HepG2 (cell line): ENCODE data around the gene TUBGCP6. TPM values are rescaled to one million over a fixed set of nuclear protein-coding genes. Genes with fewer than 3 reads are reported as not detected.
A peak's percentile ranks its signal among the peaks of the same experiment; 100 is the strongest.

ENCODE experiments used
- ATAC-seq: fragments of 200-7000 bp; cut with Tn5 transposase; 3 replicates; pipeline ENCODE4 v1.9.1; 2020; ENCODE audit warnings: mild to moderate bottlenecking, moderate library complexity
- BruUV-seq: library from RNA; stranded (reverse); fragments of 400-500 nt; replicated peaks from 2 replicates; lab custom pipeline; 2021; lab: Mats Ljungman, UMichigan
- CTCF ChIA-PET: fragments of 300-600 bp; formaldehyde crosslinking; extraction: SDS; loops from one replicate; lab custom pipeline; 2021; ENCODE audit warnings: low total read pairs, inconsistent platforms, low intra/inter-chr PET ratio; lab: Yijun Ruan, JAX
- POLR2A ChIA-PET: fragments of 350-600 bp; sonication (Branson Sonifier 250); formaldehyde crosslinking; loops from one replicate; lab custom pipeline; 2020; ENCODE audit warnings: antibody characterized with exemption, inconsistent platforms; lab: Yijun Ruan, JAX
- DNase-seq: peaks from one replicate; pipeline ENCODE4 v3.0.0-alpha.2; 2015; ENCODE audit warnings: low spot score
- FAIRE-seq: peaks from 3 replicates; lab custom pipeline; 2011; peaks lifted over from hg19 to GRCh38; lab: Jason Lieb, UNC
- H2AFZ ChIP-seq: one replicate; pipeline ENCODE4 v1.6.1; 2011; ENCODE audit warnings: low read length, inconsistent platforms
- H3K27ac ChIP-seq: fragments of 300-600 bp; 3 replicates; pipeline ENCODE4 v1.8.0; 2011; ENCODE audit warnings: mixed run types, mild to moderate bottlenecking, mixed read lengths, low read length, inconsistent platforms; ENCODE audit not compliant: insufficient read depth; ENCODE audit errors: extremely low read length
- H3K27me3 ChIP-seq, 2 experiments: fragments of 200-600 bp in 1 of 2; 2 replicates in 1 of 2; 3 replicates in 1 of 2; pipeline versions ENCODE4 v1.6.0 to v1.8.0; 2011; ENCODE audit warnings: low read length in 2 of 2, mild to moderate bottlenecking in 2 of 2, moderate library complexity in 2 of 2, inconsistent platforms in 1 of 2; ENCODE audit not compliant: insufficient read depth in 2 of 2, control insufficient read depth in 1 of 2
- H3K36me3 ChIP-seq, 2 experiments: fragments of 200-600 bp in 1 of 2; replicated peaks in 1 of 2; 2 replicates in 1 of 2; 3 replicates in 1 of 2; pipeline versions ENCODE4 v1.5.1 to v1.8.0; 2011; ENCODE audit warnings: low read length in 2 of 2, inconsistent platforms in 1 of 2; ENCODE audit not compliant: insufficient read depth in 2 of 2, control insufficient read depth in 1 of 2
- H3K4me1 ChIP-seq: 2 replicates; pipeline ENCODE4 v1.5.1; 2012; ENCODE audit warnings: low read length, inconsistent platforms; ENCODE audit not compliant: insufficient read depth
- H3K4me2 ChIP-seq: 2 replicates; pipeline ENCODE4 v1.6.0; 2011; ENCODE audit warnings: low read depth, low read length, inconsistent platforms
- H3K4me3 ChIP-seq, 3 experiments: fragments of 200-600 bp in 1 of 3; sonication (generic), shearing (Covaris generic) in 1 of 3; replicated peaks in 1 of 3; 2 replicates each; pipeline ENCODE4 v1.5.1; 2011 to 2016; ENCODE audit warnings: low read length in 3 of 3, inconsistent platforms in 2 of 3, low read depth in 2 of 3, mild to moderate bottlenecking in 2 of 3, control low read depth in 1 of 3, mixed read lengths in 1 of 3; ENCODE audit not compliant: insufficient read depth in 1 of 3
- H3K79me2 ChIP-seq: one replicate; pipeline ENCODE4 v1.6.1; 2011; ENCODE audit warnings: low read length, inconsistent platforms; ENCODE audit not compliant: insufficient read depth
- H3K9ac ChIP-seq: 2 replicates; pipeline ENCODE4 v1.6.0; 2011; ENCODE audit warnings: mild to moderate bottlenecking, low read depth, low read length, inconsistent platforms; ENCODE audit not compliant: insufficient read depth
- H3K9me3 ChIP-seq: 2 replicates; pipeline ENCODE4 v1.5.1; 2012; ENCODE audit warnings: mild to moderate bottlenecking, low read length
- H4K20me1 ChIP-seq: 2 replicates; pipeline ENCODE4 v1.6.0; 2011; ENCODE audit warnings: inconsistent platforms, mild to moderate bottlenecking, low read length, moderate library complexity; ENCODE audit not compliant: insufficient read depth
- AGO1 ChIP-seq: fragments of 200-400 bp; formaldehyde crosslinking; IDR thresholded peaks from 2 replicates; pipeline ENCODE4 v1.6.1; 2017; ENCODE audit warnings: mild to moderate bottlenecking, low read depth, low read length, moderate library complexity; ENCODE audit not compliant: poor library complexity, severe bottlenecking
- AGO2 ChIP-seq: fragments of 200-400 bp; formaldehyde crosslinking; optimal IDR thresholded peaks from 2 replicates; pipeline ENCODE3; 2017; ENCODE audit warnings: mild to moderate bottlenecking, low read depth, low read length, moderate library complexity
- ASH2L ChIP-seq: fragments of 300-600, 200-600 bp; sonication (generic); IDR thresholded peaks from 2 replicates; pipeline ENCODE4 v1.7.0; 2017; ENCODE audit warnings: low read depth, mild to moderate bottlenecking, moderate library complexity, mixed read lengths, low read length; ENCODE audit not compliant: insufficient read length
- HNRNPLL ChIP-seq: fragments of 200-400 bp; formaldehyde crosslinking; IDR thresholded peaks from 2 replicates; pipeline ENCODE4 v1.6.1; 2017; ENCODE audit warnings: mild to moderate bottlenecking, low read depth, low read length; ENCODE audit not compliant: poor library complexity, severe bottlenecking
- KDM5B ChIP-seq: sonication (generic); formaldehyde crosslinking; IDR thresholded peaks from 2 replicates; pipeline ENCODE4 v1.4.0; 2020; ENCODE audit warnings: missing genetic modification reagents, mild to moderate bottlenecking, borderline replicate concordance
- POGK ChIP-seq: sonication (generic); formaldehyde crosslinking; conservative IDR thresholded peaks from 2 replicates; pipeline ENCODE4 v1.8.0; 2022; ENCODE audit warnings: mild to moderate bottlenecking, moderate library complexity, missing genetic modification reagents
- POGZ ChIP-seq: sonication (generic); formaldehyde crosslinking; IDR thresholded peaks from 2 replicates; pipeline ENCODE4 v1.4.0; 2020; ENCODE audit warnings: mild to moderate bottlenecking, missing genetic modification reagents
- RBFOX2 ChIP-seq: fragments of 200-400 bp; formaldehyde crosslinking; IDR thresholded peaks from 2 replicates; pipeline ENCODE4 v1.6.1; 2017; ENCODE audit warnings: low read depth, mild to moderate bottlenecking, low read length
- RBM22 ChIP-seq: fragments of 200-400 bp; formaldehyde crosslinking; optimal IDR thresholded peaks from 2 replicates; pipeline ENCODE3; 2017; ENCODE audit warnings: mild to moderate bottlenecking, low read length, moderate library complexity
- SMAD3 ChIP-seq: sonication (generic); formaldehyde crosslinking; IDR thresholded peaks from 2 replicates; pipeline ENCODE4 v1.4.0; 2020; ENCODE audit warnings: missing genetic modification reagents
- TARDBP ChIP-seq: sonication (generic); formaldehyde crosslinking; IDR thresholded peaks from 2 replicates; pipeline ENCODE4 v1.8.0; 2022; ENCODE audit warnings: mild to moderate bottlenecking, missing genetic modification reagents
- ZBTB8A ChIP-seq: sonication (generic); formaldehyde crosslinking; IDR thresholded peaks from 2 replicates; pipeline ENCODE4 v1.4.0; 2020; ENCODE audit warnings: mild to moderate bottlenecking, low read depth, missing genetic modification reagents, borderline replicate concordance
- ZNF282 ChIP-seq: fragments of 450-650 bp; IDR thresholded peaks from 2 replicates; pipeline ENCODE4 v1.6.1; 2018; ENCODE audit not compliant: partially characterized antibody
- ZNF550 ChIP-seq: sonication (generic); formaldehyde crosslinking; IDR thresholded peaks from 2 replicates; pipeline ENCODE4 v1.4.0; 2020; ENCODE audit warnings: mild to moderate bottlenecking, missing genetic modification reagents, borderline replicate concordance
- WGBS: methylation state at CpG from one replicate; pipeline ENCODE4 v1.1.6; 2017; ENCODE audit warnings: low lambda C conversion rate; 5-methylcytosine and 5-hydroxymethylcytosine counted together
- in situ Hi-C: cut with HindIII; loops from 2 replicates; pipeline ENCODE4 v1.10.0; 2017; ENCODE audit warnings: low pct_unique_long_range_greater_than_20kb; ENCODE audit not compliant: extremely low pct_ligation_motif_present
- intact Hi-C: fragments of 100-400 bp; cut with micrococcal nuclease; formaldehyde crosslinking; loops from one replicate; pipeline ENCODE4 v1.10.0; 2022; ENCODE audit not compliant: unreplicated experiment
- polyA plus RNA-seq, 8 experiments: library from polyadenylated mRNA; depleted of rRNA in 3 of 8; stranded (reverse) in 7 of 8; unstranded in 1 of 8; fragments of >200 nt; fragmentation: Illumina TruSeq in 4 of 8; extraction: Trizol in 4 of 8; gene quantifications; 2 replicates each; pipeline versions ENCODE4 v1.2.1 to v1.2.3, GENCODE V29; 2011 to 2016; ENCODE audit warnings: low read depth in 4 of 8, missing spikeins in 1 of 8, mixed read lengths in 1 of 8; ENCODE audit not compliant: insufficient read depth in 1 of 8
- total RNA-seq, 5 experiments: library from RNA; depleted of rRNA; stranded (reverse); fragments of >200 nt; fragmentation: Illumina TruSeq; extraction: Trizol; gene quantifications; 2 replicates each; pipeline ENCODE4 v1.2.3, GENCODE V29; 2016; ENCODE audit warnings: low read depth in 1 of 5

Gene TUBGCP6
- total and polyA plus RNA-seq, 2 of the 13 experiments (the other 11 are each of a cell fraction or from before 2014, with no cell fraction given), result 14.6 to 15.7 TPM

- ATAC-seq, result peak; percentile 19
Measured at GRCh38 chr22:50208939-50209892, 35.6 kb downstream of the TUBGCP6 start.

More at GRCh38 chr22:50208939-50209892, 35.6 kb downstream of the TUBGCP6 start:
- H3K9ac ChIP-seq, result no peak overlapping the region
- H3K4me2 ChIP-seq, result no peak overlapping the region
- TF ChIP-seq ASH2L (no peak), TARDBP (CRISPR knock-in tag) (no peak), ZNF550 (no peak), AGO2 (peak; percentile 62), POGZ (CRISPR knock-in tag) (no peak), ZNF282 (no peak), SMAD3 (CRISPR knock-in tag) (no peak), ZBTB8A (no peak), AGO1 (peak; percentile 60), RBM22 (peak; percentile 52), RBFOX2 (peak; percentile 52), KDM5B (CRISPR knock-in tag) (0 out of 2 replicates have a peak, but pooled peaks have one; percentile 35), POGK (CRISPR knock-in tag) (no peak), HNRNPLL (peak; percentile 6)
- no peaks in the 10 kb centered on the region for H3K9me3 ChIP-seq
- H3K27me3 ChIP-seq, result no peaks in the 10 kb centered on the region
- H2AFZ ChIP-seq, result no peak overlapping the region
- no TSS peak for BruUV-seq
- H3K36me3 ChIP-seq, result peaks cover 10 to 42% of the 10 kb centered on the region in 2 experiments; a peak in 4 of 5 replicates
- DNase-seq (no peak), FAIRE-seq (no peak)
- WGBS, result 81% methylated on average over 3 of the region's 31 CpGs
- no peak overlapping the region for H3K4me3 ChIP-seq
- CTCF ChIA-PET, result interaction anchor here (1.7 to 2.5 kb wide), 2 partner anchors 40 to 61 kb away, joined by 3 to 39 read pairs; no protein-coding TSS in a partner anchor
- in situ Hi-C loops (loop anchor here (5.0 kb wide), 1 partner anchor 62 kb away; no protein-coding TSS in a partner anchor), intact Hi-C loops (loop anchor here (1.0 kb wide), 1 partner anchor 60 kb away; no protein-coding TSS in a partner anchor)
- POLR2A ChIA-PET, result no interaction called here
- H3K4me1 ChIP-seq, result peaks cover 19% of the 10 kb centered on the region; the same call in 1 of the 2 replicates
- H4K20me1 ChIP-seq, result no peaks in the 10 kb centered on the region; the same call in 1 of the 2 replicates
- H3K79me2 ChIP-seq, result peaks cover 21% of the 10 kb centered on the region
- no peak overlapping the region for H3K27ac ChIP-seq
